NCI-H2196 (cell line): ENCODE measurements around the gene DQX1.
"Not testable (repeated sequence)": the region's sequence is repeated elsewhere in the genome, so short reads cannot be mapped to it uniquely, and the experiment has no call there.

Experiments used
- DNase-seq: peaks from one replicate; lab custom pipeline; 2025; ENCODE audit not compliant: unreplicated experiment; lab: John Stamatoyannopoulos, UW

The DQX1 gene

DNA sequence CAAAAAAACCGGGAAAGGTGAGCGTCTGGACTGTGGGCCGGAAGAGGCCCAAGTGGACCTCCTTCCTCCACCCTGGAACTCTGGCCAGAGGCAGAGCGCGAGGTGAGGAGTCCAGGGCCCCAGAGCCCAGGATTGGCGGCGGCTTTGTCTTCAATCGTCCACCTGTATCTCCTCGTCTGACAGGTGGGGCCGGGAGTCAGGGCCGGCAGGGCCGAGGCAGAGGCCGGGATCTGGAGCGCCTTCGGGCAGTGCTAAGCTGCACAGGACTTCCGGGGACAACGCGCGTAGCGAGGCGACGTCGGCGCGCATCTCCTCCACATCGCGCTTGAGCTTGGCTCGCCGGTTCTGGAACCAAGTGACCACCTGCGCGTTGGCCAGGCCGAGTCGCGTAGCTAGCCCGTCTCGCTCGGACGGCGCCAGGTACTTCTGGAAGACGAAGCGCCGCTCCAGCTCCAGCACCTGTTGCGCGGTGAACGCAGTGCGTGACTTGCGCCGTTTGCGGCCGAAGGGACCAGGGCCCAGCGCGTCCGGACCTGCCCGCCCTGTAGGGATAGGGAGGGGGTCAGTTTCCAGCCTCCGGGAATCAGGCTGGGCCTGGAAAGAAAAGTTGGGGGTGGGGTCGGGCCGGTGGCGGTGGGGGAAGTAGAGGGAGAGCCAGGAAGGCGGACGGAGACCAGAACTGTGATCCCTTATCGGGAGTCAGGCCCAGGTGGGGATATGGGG is 28.1 kb downstream of the DQX1 start:
- DNase-seq, result no peak

DNA sequence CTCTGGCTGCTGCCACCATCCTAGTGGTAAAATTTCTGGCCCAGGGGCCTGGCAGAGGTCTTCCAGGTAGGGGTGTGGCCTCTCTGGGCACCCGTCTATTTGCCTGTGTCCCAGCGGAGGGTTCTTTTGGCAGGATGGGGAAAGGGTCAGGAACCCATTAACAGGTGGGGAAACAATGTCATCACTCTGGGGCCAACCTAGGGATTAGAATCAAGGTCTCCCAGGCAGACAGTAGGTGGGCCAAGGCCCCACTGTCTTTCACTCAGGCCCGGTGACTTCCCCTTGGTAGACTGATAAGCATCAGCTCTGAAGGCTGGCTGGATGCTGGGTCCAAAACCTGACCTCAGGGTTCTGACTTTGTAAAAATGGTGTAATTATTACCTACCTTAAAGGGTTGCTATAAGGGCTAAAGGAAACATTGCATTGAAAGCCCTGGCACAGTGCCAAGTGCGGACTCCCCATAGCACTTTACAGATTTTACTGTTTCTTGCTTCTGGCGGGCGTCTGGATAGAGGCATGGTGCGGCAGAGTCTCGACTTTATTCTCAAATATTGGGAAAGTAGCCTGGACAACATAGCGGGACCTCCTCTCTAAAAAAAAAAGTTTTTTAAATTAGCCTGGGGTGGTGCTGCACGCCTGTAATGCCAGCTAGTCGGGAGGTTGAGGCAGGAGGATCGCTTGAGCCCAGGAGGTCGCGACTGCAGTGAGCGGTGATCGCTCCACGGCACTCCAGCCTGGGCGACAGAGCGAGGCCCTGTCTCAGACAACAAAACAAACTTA is 28.8 kb downstream of the DQX1 start:
- DNase-seq, result no peak

DNA sequence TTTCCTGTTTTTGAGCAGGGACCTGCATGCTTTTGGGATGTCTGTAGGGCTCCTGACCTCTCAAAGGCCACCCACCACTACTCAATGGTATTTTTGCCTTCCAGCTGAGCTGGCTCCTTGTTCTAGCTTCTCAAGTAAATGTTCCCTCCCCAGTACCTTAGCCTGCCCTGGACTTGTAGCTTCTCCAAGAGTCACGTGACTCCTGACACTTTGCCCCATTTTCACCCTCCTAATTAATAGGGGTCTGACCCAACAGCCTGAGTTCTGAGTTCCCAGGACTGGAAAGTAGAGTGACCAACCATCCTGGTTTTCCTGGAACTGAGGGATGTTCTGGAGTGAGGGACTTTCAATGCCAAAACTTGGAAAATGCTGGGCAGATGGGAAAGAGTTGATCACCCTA is 30.6 kb downstream of the DQX1 start:
- DNase-seq, result no peak

DNA sequence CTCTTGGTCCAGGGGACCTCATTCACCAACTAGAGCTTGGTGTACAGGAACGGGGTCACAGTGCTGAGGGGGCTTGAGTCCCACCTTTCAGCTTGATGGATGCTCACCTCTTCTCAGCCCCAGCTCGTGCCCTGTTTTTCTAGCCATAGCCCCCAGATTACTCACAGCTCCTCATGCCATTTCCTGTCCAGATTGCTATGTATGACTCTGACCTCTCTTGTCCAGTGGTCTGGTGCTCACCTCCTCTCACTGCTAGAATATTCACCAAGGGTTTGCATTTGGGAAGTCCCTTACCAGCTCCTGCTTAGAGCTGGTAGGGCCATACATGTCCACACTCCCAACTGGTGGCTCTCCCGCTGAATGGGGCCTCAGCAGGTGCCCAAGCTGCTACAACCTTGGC is 32.5 kb downstream of the DQX1 start:
- no peak for DNase-seq

DNA sequence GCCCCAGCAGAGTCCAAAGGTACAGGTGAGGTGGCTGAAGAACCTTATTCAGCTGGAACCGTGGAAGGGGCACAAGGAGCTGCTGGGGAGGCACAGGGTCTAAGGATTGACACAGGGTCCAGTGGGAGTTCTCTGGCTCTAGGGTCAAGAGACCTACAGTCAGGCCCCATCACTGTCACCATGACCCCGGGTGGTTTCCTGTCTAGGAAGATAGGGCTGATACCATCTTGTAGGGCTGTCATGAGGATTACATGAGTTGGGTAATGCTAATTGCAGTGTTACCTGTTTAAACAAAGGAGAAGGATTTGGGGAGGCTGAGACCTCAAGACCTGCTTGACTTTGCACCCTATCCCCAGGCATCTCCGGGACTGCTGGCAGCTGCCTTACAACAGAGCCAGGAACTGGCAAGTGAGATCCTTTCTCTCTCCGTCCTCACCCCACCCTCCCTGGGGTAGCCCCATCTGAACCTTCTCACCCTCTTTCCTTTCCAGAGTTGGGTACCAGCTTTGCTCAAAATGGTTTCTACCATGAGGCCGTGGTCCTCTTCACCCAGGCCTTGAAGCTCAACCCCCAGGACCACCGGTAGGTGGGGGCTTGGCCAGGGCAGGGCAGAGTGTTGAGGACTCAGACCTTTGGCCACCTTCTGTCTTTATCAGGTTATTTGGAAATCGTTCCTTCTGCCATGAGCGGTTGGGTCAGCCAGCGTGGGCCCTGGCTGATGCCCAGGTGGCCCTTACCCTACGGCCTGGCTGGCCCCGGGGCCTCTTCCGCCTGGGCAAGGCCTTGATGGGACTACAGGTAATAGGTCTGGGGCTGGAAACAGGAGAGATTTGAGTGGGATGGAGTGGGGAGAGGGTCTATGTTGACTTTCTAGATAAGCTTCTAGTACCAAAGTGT is 34.1 kb downstream of the DQX1 start:
- DNase-seq, result no peak

DNA sequence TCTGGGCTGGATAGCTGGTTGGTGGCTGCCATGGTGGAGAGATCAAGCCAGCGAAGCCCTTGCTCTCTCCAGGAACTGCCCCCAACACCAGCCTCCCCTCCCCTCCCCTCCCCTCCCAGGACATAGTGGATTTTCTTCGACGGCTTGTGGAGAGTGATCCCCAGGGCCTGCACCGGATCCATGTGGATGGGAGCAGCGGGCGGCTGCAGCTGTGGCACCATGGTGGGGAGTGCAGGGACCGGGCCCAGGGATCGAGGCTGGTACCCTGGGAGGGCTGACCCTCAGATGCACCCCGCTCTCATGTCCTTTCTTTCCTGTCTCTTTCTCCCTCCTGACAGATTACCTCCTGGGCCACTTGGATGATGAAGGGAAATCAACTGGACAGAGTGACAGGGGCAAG is 36.1 kb downstream of the DQX1 start:
- no peak for DNase-seq

DNA sequence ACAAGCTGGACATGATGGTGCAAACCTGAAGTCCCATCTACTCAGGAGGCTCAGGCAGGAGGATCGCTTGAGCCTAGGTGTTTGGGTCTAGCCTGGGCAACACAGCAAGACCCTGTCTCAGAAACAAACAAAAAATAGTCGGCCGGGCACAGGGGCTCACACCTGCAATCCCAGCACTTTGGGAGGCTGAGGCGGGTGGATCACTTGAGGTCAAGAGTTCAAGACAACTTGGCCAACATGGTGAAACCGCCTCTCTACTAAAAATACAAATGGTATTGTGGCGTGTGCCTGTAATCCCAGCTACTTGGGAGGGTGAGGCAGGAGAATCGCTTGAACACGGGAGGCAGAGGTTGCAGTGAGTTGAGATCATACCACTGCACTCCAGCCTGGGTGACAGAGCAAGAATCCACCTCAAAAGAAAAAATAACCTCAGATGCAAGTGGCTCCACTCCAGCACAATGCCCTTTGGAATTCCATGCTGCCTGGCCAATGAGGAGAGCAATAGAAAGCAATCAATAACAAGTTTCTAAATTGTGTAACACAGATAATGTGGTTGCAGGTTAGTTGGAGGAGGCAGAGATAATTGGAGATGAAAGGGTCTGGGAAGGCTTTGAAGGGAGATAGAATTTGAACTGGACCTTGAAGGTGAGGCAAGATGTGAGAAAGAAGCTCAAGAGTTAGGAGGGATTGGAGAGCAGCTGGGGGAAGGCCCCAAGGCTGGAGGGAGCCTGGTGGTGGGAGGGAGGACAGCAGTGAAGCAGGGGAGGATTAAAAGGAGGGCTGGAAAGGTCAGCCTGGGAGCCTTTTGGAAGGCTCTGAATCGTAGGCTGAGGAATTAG is 37.2 kb downstream of the DQX1 start:
- no peak for DNase-seq

DNA sequence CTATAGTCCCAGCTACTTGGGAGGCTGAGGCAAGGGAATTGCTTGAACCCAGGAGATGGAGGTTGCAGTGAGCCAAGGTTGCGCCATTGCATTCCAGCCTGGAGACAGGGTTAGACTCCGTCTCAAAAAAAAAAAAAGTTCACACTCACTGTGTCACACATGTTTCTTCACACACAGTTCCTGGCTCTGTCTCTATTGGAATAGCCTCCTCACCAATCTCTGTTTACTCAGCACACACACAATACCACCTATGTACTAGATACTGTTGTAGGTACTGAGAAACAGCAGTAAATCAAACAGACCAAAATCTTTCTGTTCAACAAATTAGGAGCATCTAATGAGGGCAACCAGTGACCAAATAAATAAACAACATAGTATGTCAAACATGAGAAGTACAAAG is 39.9 kb downstream of the DQX1 start:
- no peak for DNase-seq

DNA sequence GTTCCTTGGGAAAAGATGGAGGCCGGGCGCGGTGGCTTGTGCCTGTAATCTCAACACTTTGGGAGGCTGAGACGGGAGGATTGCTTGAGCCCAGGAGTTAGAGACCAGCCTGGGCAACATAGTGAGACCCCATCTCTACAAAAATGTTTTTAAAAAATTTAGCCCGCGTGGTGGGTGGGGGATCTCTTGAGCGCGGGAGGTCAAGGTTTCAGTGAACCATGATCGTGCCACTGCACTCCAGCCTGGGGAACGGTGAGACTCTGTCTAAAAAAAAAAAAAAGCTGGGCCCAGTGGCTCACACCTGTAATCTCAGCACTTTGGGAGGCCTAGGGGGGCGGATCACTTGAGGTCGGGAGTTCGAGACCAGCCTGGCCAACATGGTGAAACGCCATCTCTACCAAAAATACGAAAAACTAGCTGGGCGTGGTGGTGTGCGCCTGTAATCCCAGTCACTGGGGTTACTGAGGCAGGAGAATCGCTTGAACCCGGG is 42.3 kb downstream of the DQX1 start:
- DNase-seq, result not testable (repeated sequence)

DNA sequence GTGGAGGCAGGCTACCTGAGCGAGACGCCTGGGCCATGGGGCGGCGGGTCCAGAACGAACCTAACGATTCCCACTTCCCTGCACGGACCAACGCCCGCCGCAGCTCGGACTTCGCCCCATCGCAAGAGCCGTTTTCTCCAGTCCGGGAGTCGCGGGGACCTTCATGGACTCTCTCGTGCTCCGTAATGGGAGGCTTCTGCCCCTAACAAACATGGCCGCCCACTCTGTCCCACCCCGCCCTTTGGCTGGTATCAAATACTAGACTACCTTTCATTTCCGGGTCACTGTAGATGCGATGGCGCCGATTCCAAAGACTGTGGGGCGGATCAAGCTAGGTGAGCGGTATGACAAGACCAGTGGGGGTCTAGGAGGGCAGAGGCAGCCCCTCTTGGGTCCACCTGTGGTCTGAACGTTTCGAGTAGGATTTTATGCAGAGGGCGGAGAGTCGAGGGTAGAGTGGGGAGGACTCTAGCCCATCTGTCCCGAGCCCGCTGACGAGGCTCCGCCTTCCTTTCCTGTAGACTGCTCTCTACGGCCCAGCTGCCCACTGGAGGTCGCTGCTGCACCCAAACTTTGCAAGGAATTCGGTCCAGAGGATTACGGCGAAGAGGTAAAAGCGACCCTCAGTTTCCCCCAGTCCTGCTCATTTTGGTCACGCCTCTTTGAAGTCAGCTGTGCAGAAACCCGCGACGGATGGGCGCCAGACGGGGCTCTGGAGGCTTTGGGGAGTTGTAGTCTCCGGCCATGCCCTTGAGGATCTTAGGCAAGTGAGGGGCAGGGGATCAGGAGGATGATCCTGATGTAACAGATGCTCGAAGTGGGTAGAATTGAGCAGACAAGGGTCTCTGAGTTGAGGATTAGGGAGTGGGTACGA is 43.0 kb downstream of the DQX1 start, which contains the start of the genes CCDC142 and TTC31:
Gene CCDC142 (minus strand): TSS at position 198 of the 874 bp plus-strand sequence. CDS start 161 bp downstream, at position 37.
Gene TTC31 (plus strand): TSS at position 281 of the 874 bp plus-strand sequence. CDS start 15 bp downstream, at position 296.
- peak; percentile 77 for DNase-seq

DNA sequence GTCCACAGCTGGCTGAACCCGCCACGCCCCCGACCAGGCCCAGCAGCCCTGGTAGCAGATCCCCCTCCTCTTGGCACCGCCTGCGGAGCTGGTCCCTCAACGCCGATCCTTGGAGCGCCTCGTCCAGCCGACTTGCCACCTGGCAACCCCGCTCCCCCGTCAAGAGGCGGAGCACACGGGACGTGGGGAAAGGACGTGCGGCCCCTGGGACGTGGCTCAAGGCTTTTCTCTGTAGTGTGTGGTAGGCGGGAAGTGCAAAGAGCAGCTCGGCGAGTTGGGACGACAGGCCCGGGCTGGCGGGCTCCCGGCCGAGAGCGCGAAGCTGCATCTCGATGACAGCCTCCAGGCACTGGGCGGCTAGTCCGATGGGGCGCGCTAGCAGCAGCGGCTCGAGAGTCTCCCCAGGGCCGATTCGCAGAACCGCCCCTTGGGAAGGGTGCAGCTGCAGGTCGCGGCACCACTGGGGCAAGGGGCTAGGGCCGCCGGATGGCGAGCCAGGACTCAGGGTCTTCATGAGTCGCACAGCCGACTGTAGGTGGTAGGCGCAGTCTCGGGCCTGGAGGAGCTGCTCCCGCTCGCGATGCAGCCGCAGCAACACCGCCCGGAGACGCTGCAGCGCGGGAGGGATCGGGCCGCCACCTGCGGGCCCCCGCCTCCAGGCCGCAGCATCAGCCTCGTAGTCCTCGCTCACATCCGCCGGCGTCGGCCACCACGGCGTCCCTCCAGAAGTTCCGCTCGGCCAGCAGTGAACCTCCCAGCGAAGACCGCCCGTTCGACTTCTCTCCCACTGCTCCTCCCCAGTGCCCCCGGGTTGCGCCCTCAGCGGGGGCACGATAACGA is 43.9 kb downstream of the DQX1 start:
- no peak for DNase-seq

DNA sequence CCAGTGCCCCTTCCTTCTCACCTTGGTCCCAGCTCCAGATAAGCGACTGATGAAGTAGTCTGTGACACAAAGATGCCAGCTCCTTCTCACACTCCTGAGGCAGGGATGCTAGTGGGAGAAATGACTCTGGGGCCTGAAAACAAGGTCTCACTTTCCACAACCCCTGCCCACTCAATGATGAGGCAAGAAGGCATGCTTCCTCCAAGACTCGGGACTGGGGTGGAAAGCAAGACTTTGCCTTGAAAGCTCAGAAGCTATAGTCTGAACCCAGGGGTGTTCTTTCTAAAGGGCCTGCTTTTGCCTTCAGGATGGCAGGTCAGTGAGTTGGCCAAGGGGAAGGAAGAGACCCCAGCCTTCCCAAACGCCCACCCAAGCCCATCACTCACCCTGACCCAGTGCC is 44.6 kb downstream of the DQX1 start:
- no peak for DNase-seq

DNA sequence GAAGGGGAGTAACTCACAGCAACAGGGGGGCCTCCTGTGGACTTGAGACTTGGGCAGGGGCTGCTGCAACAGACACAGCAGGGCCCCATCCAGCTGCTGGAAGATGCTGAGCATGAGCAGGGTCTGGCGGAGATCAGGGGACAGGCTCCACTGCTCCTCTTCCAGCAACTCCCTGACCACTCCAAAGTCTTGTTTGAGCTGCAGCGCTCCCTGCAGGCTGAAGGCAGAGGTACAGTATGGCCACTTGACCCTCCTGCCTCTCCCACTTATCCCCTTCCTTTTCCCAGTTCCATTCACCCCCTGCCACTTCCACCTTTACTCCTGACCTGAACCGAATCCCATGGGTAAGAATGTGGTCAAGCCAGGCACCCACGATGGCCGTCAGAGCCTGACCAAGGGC is 51.1 kb downstream of the DQX1 start:
- DNase-seq, result peak; percentile 1

DNA sequence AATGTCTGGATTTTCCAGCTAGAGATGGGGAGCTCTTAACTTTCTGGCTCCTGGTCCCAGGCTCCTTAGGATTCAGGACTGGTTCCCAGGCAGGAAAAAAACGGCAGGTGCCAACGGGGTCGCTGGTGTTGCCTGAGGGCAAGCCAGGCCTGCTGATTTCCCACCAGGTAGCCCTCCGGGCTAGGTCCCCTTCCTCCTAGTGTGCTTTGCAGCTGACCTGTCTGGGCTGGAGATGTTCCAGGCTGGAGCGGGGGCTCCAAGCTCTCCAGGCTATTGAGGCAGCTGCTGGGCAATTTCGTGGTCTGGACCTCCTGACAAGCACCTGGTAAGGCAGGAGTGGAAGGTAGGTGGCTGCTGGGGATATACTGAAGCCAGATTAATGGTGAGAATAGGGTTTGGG is 51.5 kb downstream of the DQX1 start:
- DNase-seq, result no peak

DNA sequence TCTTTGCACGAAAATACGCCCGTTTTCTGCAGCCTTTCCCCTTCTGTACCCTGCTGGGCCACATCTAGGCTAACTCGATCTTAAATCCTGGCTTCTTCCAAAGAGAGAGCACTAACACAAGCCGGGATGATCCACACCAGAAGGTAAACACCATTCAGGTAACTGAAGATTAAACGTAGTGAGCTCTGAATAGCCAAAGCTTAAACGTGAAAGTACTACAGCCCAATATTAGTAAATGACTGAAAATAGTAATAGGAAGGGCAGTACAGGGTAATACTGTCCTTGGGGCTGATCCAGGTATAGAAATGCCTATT is 53.1 kb downstream of the DQX1 start:
- no peak for DNase-seq

DNA sequence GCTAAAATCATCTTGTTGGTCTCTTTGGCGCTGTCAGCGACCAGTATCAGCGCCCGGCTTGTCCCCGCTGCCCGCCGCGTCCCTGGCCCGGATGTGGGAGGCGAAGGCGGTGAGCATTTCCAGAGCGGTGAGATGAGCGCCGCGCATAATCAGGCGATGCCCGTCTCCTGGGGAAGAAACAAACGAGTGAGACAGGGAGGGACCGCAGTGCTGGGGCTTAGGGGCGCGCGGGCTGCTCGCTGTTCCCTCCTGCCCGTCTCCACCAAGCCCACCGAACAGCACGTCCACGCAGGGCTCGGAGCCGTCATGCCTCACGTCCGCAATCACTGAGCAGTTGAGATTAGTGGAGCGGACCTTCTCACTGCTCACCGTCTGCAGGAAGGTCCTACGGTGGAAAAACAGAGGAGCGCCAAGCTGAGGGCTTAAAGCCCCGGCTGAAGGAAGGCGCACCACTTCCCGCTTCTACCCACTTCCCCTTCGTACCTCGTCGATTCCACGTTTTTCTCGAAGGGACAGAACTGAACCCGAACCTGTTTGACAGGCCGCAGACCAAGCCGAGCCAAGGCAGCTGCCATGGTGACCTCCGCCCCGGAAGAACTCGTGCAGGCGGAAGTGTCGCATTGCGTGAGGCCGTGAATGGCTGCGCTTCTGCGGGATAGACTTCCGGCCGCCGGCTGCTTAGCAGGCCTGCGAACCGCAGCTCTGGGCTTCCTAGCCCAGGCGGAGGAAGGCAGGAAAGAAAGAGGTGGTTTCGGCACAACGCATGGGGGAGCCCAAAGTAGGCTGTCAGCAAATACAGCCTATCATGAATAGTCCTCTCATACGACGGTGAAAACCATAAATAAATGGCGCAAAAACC is 53.7 kb downstream of the DQX1 start, which contains the start of gene MRPL53:
Gene MRPL53 (minus strand): TSS at position 595 of the 859 bp plus-strand sequence. CDS start 20 bp downstream, at position 575.
- peak; percentile 76 for DNase-seq

DNA sequence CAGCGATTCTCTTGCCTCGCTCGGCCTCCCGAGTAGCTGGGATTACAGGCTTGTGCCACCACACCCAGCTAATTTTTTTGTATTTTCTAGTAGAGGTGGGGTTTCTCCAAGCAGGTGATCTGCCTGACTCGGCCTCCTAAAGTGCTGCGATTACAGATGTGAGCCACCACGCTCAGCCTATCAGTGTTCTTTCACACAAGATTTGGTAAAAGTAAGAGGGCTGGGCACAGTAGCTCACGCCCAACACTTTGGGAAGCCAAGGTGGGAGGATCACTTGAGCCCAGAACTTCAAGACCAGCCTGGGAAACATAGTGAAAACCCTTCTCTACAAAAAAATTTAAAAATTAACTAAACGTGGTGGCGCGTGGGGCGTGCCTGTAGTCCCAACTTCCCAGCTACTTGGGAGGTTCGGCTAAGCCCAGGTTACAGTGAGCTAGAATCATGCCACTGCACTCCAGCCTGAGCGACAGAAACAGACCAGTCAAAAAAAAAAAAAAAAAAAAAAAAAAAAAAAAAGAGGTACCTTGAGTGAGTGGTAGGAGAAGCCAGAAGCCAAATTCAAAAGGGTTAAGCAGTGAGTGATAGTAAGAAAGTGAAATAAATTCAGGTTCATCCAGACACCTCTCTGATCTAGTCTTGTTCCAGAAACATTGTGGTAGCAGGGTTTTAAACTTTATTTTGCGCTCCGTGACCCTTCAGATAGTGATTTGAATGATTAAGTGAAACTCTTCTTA is 54.5 kb downstream of the DQX1 start:
- DNase-seq, result no peak
